C4-2B (cell line): Measurements from ENCODE around the gene KRT71.

Experiments used
- H3K27ac ChIP-seq: fragments of 450-650 bp; 2 replicates; pipeline ENCODE4 v1.5.1; 2017
- ZFX ChIP-seq: fragments of 450-650 bp; IDR thresholded peaks from 2 replicates; pipeline ENCODE4 v1.6.1; 2017
- TF ChIP-seq, protein P1 (sequence below): fragments of 450-650 bp; conservative IDR thresholded peaks from 2 replicates; pipeline ENCODE4 v1.5.1; 2017; ENCODE audit warnings: mild to moderate bottlenecking

KRT71 gene

DNA sequence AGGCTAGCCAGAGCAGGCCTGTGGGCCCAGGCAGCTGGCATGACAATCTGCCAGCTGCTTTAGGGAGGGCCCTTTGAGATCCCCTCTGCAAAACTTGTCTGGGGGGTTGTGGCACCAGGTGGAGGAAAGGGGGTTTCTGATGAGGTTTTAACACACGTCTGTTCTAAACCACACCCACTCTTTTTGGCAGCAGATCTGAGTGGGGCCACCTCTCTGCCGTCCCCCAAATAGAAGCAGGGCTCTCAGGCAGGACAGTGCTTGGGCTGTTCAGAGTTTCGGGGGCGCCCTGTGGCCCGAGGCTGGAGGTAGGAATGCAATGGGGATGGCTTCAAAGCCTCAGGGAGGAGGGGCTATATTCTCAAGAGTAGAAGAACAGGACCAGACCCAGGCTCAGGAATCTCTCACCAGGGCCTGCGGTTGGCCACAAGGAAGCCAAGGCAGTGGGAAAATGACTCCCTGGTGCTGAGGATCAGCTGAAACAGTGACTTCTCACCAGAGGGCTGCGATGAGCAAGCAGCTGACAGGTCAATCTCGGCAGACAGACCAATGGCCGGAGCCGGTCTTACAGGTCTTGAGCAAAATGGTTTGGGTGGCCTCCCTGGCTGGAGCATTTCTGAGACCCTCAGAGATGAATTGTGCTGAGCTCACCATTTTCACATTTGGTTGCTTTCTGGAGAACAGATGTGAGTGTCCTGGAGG, 31.2 kb downstream of the KRT71 start:
- no peak overlapping the region for H3K27ac ChIP-seq
- TF ChIP-seq, protein P1, sequence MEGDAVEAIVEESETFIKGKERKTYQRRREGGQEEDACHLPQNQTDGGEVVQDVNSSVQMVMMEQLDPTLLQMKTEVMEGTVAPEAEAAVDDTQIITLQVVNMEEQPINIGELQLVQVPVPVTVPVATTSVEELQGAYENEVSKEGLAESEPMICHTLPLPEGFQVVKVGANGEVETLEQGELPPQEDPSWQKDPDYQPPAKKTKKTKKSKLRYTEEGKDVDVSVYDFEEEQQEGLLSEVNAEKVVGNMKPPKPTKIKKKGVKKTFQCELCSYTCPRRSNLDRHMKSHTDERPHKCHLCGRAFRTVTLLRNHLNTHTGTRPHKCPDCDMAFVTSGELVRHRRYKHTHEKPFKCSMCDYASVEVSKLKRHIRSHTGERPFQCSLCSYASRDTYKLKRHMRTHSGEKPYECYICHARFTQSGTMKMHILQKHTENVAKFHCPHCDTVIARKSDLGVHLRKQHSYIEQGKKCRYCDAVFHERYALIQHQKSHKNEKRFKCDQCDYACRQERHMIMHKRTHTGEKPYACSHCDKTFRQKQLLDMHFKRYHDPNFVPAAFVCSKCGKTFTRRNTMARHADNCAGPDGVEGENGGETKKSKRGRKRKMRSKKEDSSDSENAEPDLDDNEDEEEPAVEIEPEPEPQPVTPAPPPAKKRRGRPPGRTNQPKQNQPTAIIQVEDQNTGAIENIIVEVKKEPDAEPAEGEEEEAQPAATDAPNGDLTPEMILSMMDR = no peak
- TF ChIP-seq ZFX = no peak

- TF ChIP-seq, protein P1 = no peak
- TF ChIP-seq ZFX = no peak
- no peak overlapping the region for H3K27ac ChIP-seq
These were observed 31.8 kb downstream of the KRT71 start for GRCh38 chr12:52521175-52521567.

- H3K27ac ChIP-seq = no peak within 1 kb of the TSS
- no peak for TF ChIP-seq ZFX
- TF ChIP-seq, protein P1 = no peak
These were observed 32.9 kb downstream of the KRT71 start, which contains the start of gene KRT5 for GRCh38 chr12:52519826-52520662. TSS of gene KRT5 (minus strand) at chr12:52520394. CDS start at chr12:52520296, 98 bp downstream.

DNA sequence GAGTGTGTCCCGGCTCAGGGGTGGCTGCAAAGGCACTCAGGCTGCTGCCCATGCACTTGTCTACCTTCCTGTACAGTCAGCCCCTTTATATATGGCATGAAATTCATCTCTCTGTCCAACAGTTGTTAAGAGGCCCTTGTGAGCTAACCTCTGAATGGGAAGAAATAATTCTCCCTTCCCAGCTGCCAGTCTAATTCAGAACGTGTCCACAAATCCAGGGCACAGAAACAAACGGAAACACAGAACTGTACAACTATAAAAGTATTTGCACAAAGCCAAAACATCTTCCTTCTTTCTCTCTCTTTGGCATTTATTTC, 33.6 kb downstream of the KRT71 start:
- no peak overlapping the region for H3K27ac ChIP-seq
- TF ChIP-seq, protein P1 = no peak

DNA sequence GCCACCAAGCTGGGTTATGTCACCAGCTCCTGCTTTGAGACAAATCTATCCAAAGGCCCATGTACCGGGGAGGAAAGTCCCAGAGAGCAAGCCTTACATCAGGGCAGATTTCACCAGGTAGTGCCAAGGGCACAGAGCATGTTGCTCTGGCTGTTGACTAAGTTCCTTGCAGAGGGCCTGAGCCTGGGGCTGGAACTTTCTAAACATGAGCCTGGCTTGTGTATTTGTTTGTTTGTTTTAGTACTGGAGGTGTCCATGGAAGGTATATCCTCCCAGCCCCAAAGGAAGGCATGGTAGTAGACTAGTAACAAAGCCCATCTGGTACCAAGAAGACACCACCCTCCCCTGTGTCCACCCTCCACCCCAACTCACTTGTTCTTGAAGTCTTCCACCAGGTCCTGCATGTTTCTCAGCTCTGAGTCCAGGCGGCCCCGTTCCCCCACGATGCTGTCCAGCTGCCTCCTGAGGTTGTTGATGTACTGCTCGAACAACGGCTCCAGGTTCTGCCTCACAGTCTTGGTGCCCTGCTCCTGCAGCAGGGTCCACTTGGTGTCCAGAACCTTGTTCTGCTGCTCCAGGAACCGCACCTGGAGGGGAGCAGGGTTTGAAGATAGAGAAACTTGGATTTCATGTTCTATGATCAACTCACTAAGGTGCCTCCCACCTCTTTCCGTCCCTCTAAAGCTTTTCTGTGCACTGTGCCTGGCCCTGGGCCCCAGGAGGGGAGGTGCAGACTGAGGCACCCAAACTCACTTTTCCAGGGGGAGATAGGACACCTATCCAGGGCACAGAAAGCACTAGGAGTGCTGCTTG, 34.2 kb downstream of the KRT71 start:
- TF ChIP-seq, protein P1 = no peak
- TF ChIP-seq ZFX = no peak
- no peak overlapping the region for H3K27ac ChIP-seq

- no peak for TF ChIP-seq ZFX
- TF ChIP-seq, protein P1 = no peak
- H3K27ac ChIP-seq = no peak overlapping the region
These were observed 35.1 kb downstream of the KRT71 start for GRCh38 chr12:52517888-52518287.
